ENCODE measurements around the gene KLK12.

The KLK12 gene, protein sequence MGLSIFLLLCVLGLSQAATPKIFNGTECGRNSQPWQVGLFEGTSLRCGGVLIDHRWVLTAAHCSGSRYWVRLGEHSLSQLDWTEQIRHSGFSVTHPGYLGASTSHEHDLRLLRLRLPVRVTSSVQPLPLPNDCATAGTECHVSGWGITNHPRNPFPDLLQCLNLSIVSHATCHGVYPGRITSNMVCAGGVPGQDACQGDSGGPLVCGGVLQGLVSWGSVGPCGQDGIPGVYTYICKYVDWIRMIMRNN

DNA sequence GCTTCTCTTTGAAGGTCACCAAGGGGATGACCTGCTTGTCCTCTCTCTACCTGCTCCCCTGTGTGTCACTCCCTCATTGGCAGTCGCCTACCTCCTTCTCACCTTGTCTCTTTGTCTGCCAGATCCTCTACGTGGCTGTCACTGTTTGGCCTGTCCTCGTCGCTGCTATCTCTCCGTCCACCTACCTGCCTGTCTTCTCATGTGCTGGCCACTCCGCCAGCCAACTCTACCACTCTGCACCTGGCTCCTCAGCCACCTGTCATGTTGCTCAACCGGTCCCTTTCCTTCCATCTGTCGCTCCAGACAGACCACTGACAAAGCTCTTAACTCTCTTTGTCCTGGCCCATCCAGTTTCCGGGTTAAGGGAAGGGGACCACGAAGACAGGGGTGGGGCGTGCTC, at the start of gene KLK12:
Gene KLK12, minus strand, starts transcription at position 299 of the 400 bp plus-strand sequence. CDS start 381 bp downstream, outside the sequence.
- DNase-seq: no peak

DNA sequence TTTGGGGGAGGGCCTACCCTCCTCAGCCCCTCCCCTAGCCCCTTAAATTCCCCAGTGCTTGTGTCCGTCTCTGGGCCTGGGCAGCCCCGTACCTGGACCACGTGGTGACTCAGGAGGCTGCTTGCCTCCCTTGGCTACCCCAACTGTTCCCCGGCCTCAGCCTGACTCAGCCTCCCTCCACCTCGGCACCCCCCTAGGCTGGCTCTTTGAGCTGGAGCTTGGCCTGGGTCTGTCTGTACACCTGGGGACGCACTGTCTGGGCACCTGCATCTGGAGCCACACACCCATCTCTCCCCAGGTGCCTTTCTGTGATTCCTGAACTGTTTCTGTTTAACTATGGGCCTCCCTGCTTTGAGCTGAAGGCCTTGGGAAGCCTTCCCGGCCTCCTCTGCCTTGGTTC, 49.7 kb upstream of the KLK12 start:
- DNase-seq: no peak

DNA sequence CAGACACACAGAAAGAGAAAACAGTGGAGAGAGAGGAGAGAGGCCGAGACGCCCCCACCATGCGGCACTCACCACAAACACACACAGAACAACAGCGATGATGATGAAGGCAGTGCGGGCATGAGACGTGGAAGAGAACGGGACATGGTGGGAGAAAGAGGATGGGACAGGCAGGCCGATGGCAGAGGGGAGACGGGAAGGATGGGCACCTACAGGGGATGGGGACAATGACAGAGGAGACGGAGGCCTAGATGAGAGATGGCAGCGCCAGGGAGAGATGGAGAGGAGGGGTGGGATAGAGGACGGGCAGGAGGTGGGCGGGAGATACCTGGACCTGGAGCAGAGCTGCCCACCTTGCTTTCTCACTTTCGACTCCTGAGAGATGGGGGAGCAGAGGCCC, 49.0 kb upstream of the KLK12 start:
- DNase-seq: no peak

DNA sequence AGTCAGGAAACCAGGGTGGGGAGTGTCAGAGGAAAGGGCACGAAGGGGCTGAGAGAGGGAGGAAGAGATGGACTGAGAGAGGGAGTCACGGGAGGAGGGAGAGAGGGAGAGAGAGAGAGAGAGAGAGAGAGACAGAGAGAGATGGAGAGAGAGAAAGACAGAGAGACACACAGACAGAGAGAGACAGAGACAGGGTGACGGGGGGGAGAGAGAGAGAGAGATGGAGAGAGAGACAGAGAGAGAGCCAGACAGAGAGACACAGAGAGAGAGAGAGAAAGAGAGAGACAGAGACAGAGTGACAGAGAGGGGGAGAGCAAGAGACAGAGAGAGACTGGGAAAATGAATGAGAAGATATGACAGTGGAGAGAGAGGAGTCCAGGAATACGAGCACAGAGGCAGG, 48.4 kb upstream of the KLK12 start:
- no peak for DNase-seq

DNA sequence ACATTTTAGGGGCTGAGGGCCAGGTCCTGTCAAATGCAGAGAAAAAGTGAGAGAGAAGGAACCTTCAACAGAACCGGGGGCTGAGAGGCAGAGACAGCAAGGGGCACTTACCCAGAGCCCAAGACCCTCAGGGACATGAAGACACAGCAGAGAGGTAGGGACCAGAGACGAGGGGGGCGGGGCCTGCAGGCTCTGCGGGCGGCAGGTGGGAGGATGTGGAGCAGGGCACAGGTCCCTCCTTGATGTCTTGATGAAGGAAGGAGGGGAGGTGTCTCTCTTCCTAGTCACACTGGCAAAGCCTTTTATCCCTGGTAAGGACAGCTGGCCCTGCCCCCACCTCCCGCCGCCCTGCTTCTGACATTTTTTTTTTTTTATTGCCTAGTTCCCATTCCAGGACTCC, 47.8 kb upstream of the KLK12 start, which contains the start of gene KLK14:
Gene KLK14, minus strand, starts transcription at position 277 of the 400 bp plus-strand sequence. Its CDS starts 273 bp downstream, at position 4.
- no peak for DNase-seq

DNA sequence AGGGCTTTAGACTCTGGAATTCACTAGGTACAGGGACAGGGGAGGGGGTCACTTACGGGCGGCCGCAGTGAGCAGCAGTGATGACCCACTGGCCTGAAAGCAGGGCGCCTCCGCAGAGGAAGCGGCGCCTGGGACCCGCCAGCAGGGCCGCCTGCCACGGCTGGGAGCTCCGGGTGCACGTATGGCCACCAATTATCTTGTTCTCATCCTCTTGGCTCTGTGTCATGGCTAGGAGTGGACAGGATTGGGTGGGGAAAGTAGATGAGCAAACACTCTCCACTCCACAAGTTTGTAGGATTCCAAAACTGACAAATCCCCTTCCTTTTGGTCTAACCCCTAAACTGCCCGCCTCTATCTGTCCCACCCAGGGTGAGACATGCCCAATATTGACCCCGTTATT, 46.7 kb upstream of the KLK12 start:
- DNase-seq: no peak

DNA sequence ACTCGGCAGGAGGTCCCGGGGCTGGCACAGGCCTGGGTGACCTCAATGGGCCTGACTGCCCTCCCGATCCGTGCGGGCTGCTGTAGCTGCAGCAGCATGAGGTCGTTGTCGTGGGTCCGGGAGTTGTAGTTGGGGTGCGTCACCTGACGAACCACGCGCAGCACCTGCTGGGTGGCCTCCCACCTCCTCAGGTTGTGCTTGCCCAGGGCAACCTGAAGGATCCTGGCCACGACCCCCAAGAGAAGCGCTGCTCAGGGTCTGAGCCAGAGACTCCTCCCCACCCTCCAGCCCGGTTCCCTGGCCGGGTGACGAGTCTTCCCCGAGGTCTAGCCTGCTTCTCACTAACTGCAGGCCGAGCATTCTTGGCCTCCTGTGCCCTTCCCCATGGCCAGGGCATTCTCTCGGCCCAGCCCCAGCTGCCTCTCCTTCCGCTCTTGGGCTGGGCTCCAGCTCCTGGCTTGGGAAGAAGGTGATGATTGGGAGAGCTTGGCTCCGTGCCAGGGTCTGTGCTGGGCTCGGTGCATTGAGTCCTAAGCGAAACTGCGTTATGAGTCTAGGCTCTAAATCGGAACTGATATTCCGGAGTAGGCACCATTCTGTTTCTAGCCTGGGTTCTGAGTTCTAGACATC, 44.8 kb upstream of the KLK12 start:
- no peak for DNase-seq

DNA sequence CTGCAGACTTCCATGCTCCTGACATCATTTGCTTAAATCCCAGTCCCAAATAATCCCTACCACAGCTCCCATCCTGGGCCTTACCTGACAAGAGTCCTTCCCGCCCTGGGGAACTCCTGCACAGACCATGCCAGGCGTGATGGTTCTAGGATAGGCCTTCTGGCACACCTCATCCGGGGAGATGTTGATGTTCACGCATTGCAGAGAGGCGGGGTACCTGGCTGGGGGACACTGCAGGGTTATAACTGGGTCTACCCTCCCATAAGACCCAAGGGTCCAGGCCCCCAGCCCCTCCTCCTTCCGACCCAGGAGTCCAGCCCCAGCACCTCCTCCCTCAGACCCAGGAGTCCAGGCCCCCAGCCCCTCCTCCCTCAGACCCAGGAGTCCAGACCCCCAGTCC, 43.9 kb upstream of the KLK12 start:
- DNase-seq: no peak

DNA sequence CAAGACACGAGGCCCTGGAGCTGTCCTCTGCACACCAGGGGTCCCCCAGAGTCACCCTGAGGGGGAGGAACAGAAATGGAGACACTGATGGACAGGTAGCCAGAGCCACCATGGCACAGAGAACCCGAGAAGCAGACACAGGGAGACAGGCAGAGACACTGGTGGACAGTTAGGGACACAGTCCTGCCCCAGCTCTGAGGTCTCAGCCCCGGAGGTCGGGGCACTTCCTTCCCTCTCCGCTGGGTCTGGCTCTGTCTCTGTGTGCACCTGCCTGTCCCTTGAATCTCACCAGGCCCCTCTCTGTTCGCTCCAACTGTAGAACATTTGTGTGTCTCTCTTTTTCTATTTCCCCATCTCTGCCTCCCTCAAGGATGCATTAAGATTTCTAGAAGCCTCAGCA, 43.3 kb upstream of the KLK12 start:
- DNase-seq: no peak

DNA sequence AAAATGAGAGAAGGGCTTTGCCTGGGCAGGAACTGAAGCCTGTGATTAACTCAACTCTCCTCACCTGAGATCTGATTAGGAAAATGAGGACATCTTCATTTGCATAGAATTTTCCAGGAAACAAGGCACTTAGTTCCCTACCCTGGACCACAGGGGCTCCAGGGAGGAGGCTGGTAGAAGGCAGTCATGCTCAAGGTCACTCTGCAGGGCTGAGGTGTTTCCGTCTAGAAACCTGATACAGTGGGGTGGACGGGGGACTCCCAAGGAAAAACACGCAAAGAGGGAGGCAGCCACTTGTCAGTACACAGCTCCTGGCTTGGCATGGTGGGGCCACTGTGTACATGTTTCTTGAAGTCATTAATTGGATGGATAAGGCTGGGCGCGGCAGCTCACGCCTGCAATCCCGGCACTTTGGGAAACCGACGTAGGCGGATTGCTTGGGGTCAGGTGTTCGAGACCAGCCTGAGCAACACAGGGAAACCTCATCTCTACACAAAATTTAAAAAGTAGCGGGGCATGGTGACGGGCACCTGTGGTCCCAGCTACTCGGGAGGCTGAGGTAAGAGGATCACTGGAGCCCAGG, 41.9 kb upstream of the KLK12 start:
- no peak for DNase-seq

DNA sequence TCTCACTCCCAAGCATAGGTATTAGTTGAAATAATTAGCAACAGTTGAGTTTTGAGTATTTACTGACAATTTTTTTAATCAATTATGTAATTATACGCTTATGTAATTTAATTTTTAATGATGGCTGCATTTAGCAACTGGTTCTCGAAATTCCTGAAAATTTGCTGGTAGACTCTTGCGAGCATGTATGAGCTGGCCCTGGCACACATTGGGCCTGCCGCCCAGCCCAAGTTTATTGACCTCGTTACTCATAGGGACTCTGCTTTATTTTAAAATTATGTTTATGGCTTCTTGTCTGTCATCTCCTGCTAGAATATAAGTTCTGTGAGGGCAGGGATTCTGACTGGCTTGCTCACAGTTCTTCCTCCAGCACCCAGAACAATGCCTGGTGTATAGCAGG, 41.2 kb upstream of the KLK12 start:
- no peak for DNase-seq

DNA sequence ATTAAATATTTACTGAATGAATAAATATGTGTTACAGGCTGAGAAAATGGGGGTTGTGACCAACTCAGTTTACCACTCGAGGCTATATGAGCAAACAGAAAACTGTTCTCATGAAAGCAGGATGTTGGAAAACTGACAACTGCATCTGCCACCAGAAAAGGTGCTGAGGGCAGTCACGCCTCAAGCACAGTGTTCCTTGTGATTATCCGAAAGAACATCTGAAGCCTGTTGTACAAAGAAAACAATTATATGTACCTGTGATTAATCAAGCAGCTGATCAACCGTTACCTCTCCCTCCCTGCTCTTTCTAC, 36.2 kb upstream of the KLK12 start:
- DNase-seq: no peak

DNA sequence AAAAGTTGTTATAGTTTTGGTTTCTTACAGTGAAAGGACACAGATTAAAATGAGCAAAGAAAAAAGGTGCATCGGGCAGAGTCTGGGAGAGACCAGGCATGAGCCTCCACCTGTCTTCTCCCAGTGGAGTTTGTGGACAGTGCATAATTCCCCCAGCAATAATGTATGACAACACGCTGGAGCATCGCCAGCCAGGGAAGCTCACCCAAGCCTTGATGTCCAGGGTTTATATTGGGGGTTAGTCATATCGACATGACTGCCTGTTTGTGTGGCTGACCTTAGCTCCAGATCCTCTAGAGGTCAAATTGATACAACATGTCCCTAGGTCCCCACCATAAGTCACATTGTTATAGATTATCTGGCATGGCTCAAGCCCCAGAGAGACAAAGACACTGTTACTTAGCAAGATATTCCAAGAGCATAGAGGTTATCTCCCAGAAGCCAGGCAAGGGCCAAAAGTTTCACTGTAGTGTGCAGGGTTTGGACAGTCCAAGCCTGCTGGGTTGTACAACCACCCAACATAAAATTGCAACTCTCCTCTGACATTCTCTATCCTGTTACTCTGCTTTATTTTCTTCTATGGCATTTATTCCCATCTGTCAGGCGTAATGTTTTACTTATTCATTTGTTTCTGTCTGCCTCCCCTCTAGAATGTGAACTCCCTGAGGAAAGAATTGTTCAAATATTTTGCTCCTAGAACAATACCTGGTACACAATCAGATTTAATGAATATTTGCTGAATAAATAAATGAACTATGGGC, 35.7 kb upstream of the KLK12 start:
- DNase-seq: no peak

DNA sequence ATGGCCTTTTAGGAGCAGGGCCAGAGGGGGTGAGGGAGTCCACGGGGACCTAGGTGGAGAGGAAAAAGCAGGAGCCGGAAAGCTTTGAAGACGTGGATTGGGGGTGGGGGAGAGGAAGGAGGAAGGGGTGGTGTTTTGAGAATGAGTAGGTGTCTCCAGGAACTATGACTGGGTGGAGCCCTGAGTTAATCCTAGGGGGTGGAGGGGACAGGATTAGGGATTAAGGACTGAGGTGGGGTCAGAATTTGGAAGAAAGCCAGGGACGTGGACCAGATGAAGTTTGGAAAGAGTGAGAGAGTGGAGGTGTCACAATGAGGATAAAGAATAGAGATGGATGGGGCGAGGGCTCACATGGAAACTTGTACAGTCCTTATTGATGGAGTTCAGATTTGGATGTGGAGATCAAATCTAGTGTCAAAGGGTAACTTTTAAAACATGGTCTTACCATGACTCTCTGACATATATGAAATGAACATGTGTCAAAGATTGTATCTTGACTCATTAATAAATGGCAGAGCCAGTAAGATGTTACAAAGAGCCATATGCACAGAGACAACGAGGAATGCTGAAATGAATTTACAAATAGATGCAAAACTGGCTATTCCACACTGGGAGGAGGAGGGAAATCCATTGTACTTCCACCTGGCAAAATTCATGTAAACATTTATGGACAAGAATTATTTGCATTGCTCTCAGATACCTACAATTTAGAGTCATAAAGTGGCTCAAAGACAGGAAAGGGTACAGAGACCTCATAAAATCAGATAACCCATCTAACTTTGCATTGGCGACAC, 31.8 kb upstream of the KLK12 start:
- no peak for DNase-seq

DNA sequence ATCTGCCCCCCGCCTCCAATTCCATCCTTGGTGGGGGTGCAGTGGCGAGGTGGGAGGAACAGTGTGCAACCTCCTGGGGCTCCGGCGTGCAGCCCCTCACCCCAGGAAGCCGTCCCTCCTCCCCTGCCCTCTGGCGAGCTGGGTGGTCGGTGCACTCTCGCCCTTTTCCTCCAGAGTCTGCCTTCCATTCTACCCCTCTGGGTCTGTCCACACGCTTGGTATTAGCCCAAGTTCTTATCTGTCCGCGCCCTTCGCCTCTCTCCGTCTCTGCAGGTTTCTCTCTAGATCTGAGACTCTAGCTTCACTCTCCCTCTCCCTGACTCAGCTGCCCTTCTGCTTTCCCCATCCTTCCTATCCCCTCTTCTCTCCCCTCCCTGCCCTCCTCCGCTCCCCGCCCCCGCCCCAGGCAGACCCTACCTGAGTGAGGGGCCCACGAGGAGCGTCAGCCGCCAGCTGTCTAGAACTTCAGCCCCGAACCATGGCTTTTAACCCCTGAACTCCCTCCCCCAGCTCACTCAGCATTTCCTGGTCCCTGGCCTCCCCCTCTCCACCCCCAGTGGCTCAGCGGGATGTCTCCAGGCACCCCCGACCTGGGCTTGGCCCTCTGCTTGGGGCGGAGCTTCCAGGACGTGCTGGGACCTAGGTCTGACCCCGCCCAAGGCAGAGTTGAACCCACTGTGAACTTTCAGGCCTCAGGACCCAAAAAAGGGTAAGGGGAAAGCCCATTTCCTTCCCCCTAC, 30.6 kb upstream of the KLK12 start:
- DNase-seq: no peak

DNA sequence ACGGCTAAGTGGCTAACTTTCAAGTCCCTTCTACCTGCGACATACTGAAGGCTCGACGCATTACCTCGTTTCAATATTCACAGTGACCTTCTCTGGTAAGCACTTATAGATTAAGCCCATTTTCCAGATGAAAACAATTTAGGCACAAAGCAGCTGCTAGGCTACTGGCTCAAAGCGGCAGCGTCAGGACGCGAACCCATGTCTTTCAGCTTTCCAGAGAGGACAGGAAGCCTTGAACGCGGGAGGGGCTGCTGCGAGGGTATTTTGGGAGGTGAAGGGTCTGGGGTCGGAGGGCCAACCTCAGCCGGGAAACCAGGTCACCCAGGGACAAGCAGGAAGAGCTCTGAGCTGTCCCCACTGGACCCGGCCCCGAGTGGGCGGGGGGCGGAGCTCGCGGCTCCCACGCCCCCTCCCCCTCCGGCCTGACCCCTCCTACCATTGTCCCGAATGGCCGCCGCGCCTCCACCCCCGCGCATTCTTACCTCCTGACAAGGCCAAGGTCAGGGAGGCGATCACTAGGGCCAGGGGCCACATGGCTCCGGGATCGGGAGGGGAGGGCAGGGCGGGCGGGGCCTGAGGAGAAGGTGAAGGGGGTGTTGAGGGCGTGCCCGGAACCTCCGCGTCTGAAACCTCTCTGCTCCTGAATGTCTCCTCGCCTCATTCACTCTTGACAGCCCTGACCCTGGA, 29.9 kb upstream of the KLK12 start, which contains the start of gene KLK13:
Gene KLK13, minus strand, starts transcription at position 559 of the 687 bp plus-strand sequence. Its CDS starts 25 bp downstream, at position 534.
- DNase-seq: no peak

DNA sequence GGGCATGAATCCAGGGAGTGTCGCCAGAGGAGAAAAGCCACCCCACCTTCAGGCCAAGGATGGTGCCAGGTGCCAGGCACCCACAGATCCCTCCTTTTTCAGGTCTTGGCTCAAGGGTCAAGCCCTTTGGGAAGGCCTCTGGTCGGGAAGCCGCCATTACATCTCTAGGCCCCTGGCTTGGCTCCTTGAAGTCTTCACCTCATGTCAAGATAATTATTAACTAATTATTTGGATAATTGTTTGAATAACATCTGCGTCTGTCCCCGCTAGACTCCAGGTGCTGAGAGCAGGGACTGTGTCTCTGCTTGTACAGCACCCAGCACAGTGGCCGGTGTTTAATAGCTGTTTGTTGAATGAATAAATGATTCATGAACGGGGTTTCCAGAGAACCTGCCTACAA, 28.9 kb upstream of the KLK12 start:
- DNase-seq: no peak

DNA sequence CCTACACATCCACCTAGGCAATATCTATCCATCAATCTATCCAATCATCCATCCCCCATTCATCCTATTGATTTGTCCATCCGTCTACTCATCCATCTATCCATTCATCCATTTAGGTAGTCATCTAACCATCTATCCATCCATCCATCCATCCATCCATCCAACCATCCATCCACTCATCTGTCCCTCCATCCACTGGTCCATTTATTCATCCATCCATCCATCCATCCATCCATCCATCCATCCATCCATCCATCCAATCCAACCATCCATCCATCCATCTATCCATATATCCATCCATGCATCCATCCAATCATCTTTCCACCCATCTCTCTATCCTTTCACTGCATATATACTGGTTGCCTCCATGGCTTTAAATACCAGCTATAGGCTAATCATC, 26.2 kb upstream of the KLK12 start:
- DNase-seq: no peak

DNA sequence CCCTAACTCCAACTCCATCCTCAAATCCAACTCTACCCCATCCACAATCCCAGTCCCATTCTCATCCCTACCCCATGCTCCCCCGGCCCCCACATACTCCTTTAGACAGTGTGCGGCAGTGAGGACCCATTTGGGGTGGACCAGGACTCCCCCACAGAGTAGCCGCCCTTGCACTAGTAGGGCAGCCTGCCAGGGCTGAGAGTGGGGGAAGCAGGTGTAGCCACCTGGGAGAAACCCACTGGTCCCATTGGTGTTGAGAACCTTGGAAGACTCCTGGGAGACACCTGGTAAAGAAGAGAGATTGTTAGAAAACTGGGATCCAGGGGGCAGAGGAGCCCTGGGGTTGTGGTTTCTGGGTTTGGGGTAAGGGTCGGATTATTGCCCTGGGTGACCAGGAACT, 25.5 kb upstream of the KLK12 start:
- no peak for DNase-seq

DNA sequence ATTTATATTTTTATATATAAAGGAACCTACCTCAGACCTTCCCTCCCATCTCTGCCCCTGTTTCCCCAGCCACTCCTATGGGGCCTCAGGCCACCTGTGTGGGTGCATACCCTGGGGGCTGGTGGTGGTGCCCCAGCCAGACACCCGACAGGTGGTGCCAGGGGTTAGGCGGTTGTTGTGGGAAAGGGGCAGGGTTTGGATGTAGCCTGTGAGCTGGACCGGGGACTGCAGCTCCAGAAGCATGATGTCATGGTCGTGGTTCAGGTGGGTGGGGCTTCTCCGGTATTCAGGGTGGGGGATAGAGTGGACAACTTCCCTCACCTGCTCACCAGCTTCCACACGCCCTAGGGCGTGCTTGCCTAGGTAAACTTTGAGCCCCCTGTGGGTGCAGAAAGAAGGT, 24.9 kb upstream of the KLK12 start:
- no peak for DNase-seq

DNA sequence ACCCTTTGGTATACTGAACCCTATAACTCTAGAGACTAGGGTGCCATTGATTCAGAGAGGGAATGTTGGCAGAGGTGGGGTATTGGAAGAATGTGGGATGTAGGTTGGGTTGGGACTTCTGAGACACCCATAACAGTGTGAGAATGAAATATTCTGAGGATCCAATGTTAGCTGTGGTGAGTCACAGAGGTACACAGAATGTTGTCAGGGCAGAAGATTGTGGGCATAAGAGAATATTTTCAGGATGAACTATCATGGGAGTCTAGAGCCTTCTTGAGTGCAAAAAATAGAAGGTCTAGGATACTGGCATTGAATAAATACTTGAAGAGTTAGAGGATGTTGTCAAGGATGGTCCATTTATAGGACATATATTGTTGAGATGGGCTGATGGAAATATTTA, 21.1 kb upstream of the KLK12 start:
- no peak for DNase-seq

DNA sequence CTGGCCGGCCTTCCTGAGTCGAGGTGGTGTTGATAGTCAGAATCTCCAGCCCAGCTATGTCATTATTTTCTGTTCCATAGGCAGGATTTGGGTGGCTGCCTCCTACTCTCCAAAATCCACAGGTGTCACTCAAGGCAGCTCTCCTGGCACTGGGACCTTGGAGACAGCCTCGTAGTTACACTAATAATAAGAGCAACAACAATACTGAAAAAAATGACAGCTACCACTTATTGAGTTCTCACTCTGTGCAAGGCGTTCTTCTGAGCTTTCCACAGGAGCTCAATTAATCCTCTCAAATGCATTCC, 12.2 kb upstream of the KLK12 start:
- no peak for DNase-seq

Measured in hematopoietic multipotent progenitor cell treated with erythropoietin and hydrocortisone succinate and interleukin-3 and kit ligand, for 6 days (in vitro differentiated cells).